Activated T-cell treated with anti-CD3 and anti-CD28 coated beads for 24 hours (primary cell): Measurements from ENCODE around the gene PRELID1.
"Not testable (repeated sequence)": the region's sequence is repeated elsewhere in the genome, so short reads cannot be mapped to it uniquely, and the experiment has no call there.

ENCODE experiments used
- DNase-seq: peaks from one replicate; pipeline ENCODE4 v3.0.0-alpha.2; 2020; ENCODE audit warnings: low read depth

Gene PRELID1, protein sequence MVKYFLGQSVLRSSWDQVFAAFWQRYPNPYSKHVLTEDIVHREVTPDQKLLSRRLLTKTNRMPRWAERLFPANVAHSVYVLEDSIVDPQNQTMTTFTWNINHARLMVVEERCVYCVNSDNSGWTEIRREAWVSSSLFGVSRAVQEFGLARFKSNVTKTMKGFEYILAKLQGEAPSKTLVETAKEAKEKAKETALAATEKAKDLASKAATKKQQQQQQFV

GRCh38 chr5:177303121-177303924 is at the start of gene PRELID1, which contains the start of gene RAB24:
PRELID1 (plus strand) TSS chr5:177303799; CDS start chr5:177303986, 187 bp downstream.
RAB24 (minus strand) TSS chr5:177303719; CDS start chr5:177303288, 431 bp downstream.
- peak; percentile 89 for DNase-seq

- DNase-seq, result no peak
Measured at GRCh38 chr5:177256296-177256695, 47.3 kb upstream of the PRELID1 start.

- not testable (repeated sequence) for DNase-seq
Measured at GRCh38 chr5:177258711-177259110, 44.9 kb upstream of the PRELID1 start.

DNA sequence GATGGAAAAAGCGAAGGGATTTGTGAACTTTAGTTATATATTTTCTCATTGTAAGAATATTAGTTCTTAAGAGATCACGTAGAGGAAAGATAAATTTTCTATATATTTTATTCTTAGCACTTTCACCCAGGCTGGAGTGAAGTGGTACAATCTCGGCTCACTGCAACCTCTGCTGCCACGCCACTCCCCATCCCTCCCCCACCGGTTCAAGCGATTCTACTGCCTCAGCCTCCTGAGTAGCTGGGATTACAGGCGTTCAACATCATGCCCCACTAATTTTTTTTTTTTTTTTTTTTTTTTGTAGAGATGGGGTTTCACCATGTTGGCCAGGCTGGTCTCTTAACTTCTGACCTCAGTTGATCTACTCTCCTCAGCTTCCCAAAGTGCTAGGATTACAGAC is 42.6 kb upstream of the PRELID1 start:
- no peak for DNase-seq

DNA sequence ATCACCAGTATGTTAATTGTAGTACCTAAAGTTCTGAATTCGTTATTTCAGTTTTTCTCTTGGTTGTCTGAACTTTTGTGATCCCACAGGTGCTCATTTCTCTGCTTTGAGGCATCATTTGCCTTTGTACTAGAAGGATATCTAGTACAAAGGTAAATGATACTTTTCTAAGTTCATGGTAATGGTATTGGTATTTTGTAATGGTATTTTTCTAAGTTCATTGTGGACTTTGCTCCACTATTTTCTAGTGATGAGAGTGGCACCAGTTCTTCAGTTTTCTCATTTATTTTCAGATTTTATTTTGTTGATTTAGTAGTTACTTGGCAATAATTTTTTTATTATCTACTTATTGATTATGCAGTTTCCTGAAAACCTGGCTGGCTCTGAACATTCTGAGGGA is 42.1 kb upstream of the PRELID1 start:
- DNase-seq, result no peak

- no peak for DNase-seq
Measured at GRCh38 chr5:177264178-177264577, 39.4 kb upstream of the PRELID1 start.

GRCh38 chr5:177265395-177265794 is 38.2 kb upstream of the PRELID1 start:
- no peak for DNase-seq

DNA sequence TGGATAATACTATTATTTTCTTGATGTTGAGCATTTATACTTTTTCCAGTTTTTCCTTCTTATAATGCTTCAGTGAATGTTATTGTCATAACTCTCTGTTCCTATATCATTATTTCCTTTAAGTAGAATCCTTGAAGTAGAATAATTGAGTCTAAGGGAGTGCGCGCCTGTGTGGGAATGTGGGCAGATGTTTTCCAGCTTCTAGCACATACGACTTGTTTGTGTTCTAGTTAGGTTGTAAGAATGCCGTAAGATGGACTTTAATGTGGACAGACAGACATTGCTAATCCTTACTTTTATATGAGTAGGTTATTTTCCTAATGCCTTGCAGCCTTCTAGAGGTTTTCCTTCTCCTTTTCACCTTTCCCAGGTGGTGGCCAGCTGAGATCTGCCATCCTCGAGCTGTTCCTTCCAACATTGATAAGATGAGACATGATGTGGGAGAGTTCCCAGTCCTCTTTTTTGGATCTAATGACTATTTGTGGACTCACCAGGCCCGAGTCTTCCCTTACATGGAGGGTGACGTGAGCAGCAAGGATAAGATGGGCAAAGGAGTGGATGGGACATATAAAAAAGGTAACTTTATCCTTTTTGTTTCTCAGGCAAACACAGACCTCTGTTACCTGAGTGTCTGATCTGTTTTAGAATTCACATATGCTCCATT is 34.2 kb upstream of the PRELID1 start:
- DNase-seq, result no peak

DNA sequence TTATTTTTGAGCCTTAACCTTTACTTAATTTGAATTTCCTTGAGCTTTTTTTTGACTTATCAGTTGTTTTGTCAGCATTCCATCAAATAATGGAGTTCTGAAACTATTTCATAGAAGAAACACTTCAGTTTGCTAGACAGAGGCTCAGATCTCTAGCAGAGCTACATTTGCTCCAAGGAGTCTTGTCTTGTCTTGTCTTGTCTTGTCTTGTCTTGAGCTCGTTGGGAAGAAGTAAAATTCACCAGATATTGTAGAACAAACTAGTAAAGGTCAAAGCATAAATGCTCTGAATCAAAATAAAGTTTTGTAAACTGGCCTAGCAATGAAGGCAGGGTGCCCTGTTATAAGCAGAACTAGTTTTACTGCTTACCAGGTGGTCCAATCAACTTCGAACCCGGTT is 33.6 kb upstream of the PRELID1 start:
- no peak for DNase-seq

- no peak for DNase-seq
Measured at GRCh38 chr5:177270653-177271052, 32.9 kb upstream of the PRELID1 start.

DNA sequence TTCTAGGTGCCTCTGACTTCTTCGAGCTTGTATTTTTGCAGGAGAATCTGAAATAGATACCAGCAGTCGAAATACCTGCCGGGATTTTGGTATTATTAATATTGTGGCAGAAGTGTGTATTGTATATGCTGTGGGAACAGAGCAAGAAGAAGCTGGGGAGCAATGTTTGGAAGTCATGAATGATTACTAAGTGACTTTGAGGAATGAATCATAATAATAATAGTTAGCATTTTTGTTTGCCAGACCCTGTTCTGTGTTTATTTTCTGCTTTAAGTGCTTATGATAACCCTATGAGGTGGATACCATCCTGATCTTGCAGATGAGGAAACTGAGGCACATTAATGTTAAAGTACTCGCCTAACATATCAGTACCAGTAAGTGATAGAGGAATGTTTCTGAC is 32.5 kb upstream of the PRELID1 start:
- no peak for DNase-seq

- DNase-seq, result no peak
Measured at GRCh38 chr5:177275883-177276282, 27.7 kb upstream of the PRELID1 start.

- no peak for DNase-seq
Measured at GRCh38 chr5:177276886-177277285, 26.7 kb upstream of the PRELID1 start.

- DNase-seq, result no peak
Measured at GRCh38 chr5:177288191-177288590, 15.4 kb upstream of the PRELID1 start.

GRCh38 chr5:177290816-177291596 is 12.6 kb upstream of the PRELID1 start:
- DNase-seq, result no peak

- DNase-seq, result no peak
Measured at GRCh38 chr5:177291735-177292134, 11.9 kb upstream of the PRELID1 start.

- DNase-seq, result no peak
Measured at GRCh38 chr5:177293819-177294581, 9.6 kb upstream of the PRELID1 start.

DNA sequence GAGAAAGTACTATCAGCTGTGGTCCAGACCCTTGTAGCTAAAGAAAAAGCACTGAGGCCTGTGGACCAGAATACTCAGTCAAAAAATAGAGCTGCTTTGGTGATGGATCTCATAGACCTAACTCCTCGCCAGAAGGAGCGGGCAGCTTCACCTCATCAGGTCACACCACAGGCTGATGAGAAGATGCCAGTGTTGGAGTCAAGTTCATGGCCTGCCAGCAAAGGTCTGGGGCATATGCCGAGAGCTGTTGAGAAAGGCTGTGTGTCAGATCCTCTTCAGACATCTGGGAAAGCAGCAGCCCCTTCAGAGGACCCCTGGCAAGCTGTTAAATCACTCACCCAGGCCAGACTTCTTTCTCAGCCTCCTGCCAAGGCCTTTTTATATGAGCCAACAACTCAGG is 9.0 kb upstream of the PRELID1 start:
- DNase-seq, result no peak

DNA sequence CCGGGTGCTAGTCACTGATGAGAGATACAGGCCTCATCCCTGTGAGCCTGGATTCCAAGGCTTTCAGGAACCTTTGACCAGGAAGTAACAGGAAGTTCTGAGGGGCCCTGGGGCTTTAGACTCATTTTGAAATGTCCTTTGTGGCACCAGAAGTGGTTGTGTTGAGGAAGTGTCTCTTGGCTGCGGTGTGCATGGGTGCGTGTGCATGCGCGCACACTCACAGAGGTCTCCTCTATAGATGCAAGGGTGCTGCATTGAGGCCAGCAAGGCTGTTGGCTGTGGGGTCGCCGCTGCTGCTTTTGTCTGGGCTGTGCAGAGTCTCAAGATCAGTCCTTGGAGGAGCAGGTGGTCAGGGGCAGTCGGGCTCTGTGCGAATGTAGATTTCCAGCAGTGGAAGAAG is 7.7 kb upstream of the PRELID1 start:
- no peak for DNase-seq

DNA sequence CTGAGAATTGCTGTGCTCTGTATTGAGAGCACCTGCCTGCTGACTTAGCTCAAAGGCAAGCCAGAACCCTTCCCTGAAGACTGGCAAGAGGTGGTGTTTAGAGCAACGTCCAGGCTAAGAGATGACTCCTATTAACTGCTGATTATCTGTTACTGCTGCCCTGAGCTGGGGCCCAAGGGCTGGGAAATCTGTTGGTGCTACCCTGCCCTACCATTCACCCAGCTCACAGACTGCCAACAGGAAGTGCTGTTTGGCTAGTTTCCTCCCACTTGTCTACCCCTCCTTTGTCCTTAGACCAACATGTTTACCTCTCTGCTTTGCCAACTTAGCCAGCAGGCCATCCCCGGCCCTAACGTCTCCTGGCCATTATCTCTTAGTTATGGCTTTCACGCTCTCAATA is 7.0 kb upstream of the PRELID1 start:
- no peak for DNase-seq

- no peak for DNase-seq
Measured at GRCh38 chr5:177297922-177298321, 5.7 kb upstream of the PRELID1 start.
